Activated T-helper 17 cell treated with anti-CD3 and anti-CD28 coated beads, Interleukin-2, amount 50 U/mL, for 72 hours (primary cell): ENCODE results near the gene TEAD1. TPM values are rescaled to one million over a fixed set of nuclear protein-coding genes. Genes with fewer than 3 reads are reported as not detected.
A peak's percentile ranks its signal among the peaks of the same experiment; 100 is the strongest.

ENCODE experiments used
- ATAC-seq: fragments of 150-1000 bp; cut with Tn5 transposase; replicated peaks from 2 replicates; pipeline ENCODE4 v1.10.0; 2021; ENCODE audit warnings: mild to moderate bottlenecking, moderate library complexity
- H3K27ac Mint-ChIP-seq: one replicate; pipeline ENCODE4 v1.8.0; 2022; ENCODE audit warnings: mixed read lengths
- H3K27me3 Mint-ChIP-seq: one replicate; pipeline ENCODE4 v1.8.0; 2022; ENCODE audit warnings: mixed read lengths
- H3K36me3 Mint-ChIP-seq: one replicate; pipeline ENCODE4 v1.8.0; 2022; ENCODE audit warnings: low read depth, mild to moderate bottlenecking, mixed read lengths
- H3K4me1 Mint-ChIP-seq: one replicate; pipeline ENCODE4 v1.8.0; 2022; ENCODE audit warnings: mixed read lengths
- H3K4me3 Mint-ChIP-seq: one replicate; pipeline ENCODE4 v1.8.0; 2022; ENCODE audit warnings: mild to moderate bottlenecking, mixed read lengths
- H3K9me3 Mint-ChIP-seq: one replicate; pipeline ENCODE4 v1.8.0; 2022; ENCODE audit warnings: mixed read lengths
- total RNA-seq, 2 donors: library from RNA; stranded (reverse); gene quantifications; one replicate each; pipeline ENCODE4 v1.2.3, GENCODE V29; 2022

Gene TEAD1
- total RNA-seq, 2 donors from 2014 or later, result 1.2 to 1.6 TPM

DNA sequence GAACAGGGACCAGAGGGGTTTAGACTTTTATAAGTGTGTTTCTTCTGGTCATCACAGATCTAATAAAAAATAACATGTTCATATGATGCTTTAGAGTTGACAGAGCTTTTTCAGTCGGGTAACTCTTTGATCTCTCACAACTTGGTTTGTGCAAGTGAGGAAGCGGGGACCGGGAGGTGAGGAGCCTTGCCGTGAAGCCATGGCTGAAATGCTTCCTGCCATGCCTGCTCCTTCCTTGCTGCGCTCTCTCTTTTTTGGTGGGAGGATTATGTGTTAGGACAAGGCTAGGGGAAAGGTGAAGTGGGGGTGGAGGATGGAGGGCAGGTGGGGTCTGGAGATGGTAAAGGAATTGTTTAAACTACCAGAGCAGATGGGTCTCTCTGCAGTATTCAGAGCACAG lies 23.8 kb downstream of the TEAD1 start:
- peaks cover 70% of the 10 kb centered on the region for H3K27me3 Mint-ChIP-seq
- no peak overlapping the region for H3K4me3 Mint-ChIP-seq
- peaks cover 8% of the 10 kb centered on the region for H3K4me1 Mint-ChIP-seq
- ATAC-seq, result no peak
- H3K9me3 Mint-ChIP-seq, result no peaks in the 10 kb centered on the region
- no peak overlapping the region for H3K27ac Mint-ChIP-seq
- H3K36me3 Mint-ChIP-seq, result no peaks in the 10 kb centered on the region

DNA sequence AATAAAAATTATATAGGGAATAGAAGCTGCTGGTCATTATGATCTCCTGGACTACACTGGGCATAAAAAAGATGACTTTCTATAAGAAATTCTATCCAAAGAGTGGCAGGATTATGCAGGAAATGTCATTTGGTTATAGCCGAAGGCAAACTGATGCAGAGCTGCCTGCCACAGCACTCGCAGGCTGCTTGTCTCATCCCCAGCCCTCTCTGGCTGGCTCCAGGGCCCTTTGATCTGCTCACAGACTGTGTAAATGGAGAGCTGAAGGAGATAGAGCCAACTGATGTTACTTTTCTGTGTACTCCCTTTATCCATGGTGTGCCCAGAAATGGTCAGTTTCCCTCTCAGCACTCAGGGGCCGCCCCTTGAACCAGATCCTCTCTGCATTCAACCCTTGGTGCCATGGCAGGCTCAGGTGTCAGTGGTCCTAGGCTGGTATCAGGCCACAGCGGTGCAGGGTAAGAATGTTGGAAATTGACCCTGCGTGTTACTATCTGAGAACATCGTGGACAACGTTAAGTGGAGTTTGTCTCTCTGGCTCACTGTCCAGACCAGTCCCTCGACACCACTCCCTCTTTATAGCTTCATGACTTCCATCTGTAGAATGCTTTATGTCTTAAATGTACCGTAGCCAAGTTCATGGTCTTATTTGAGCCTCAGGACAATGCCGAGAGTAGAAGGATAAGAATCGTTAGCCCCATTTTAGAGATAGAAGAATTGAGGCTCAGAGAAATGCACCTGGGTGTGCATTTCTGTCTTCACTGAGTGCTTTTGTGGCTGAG lies 27.8 kb downstream of the TEAD1 start:
- Mint-ChIP-seq H3K36me3 (no peaks in the 10 kb centered on the region), H3K27ac (no peak overlapping the region), H3K4me3 (no peak overlapping the region), H3K4me1 (no peaks in the 10 kb centered on the region), H3K9me3 (no peaks in the 10 kb centered on the region), H3K27me3 (peaks cover 51% of the 10 kb centered on the region)
- no peak for ATAC-seq

DNA sequence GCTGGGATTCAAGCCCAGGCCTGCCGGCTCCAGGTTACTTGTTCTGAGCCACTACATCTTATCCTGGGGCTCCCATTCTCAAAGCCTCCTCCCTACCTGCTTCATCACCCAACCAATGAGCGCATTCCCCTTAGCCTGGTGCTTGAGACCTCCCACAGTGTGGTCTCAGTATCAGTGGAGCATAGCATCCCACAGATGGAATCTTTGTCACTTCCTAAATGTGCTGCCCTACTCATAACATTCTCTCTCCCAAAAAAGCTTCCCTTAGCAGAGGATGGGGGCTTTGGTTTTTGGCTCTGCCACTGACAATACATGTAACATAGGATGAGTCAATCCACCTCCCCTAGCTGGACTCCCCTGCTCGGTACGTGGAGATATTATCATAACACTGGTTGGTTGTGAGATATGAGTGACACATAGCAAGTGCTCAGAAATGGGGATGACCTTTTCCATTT lies 28.8 kb downstream of the TEAD1 start:
- H3K9me3 Mint-ChIP-seq, result no peaks in the 10 kb centered on the region
- no peak for ATAC-seq
- H3K4me1 Mint-ChIP-seq, result no peaks in the 10 kb centered on the region
- H3K36me3 Mint-ChIP-seq, result no peaks in the 10 kb centered on the region
- H3K4me3 Mint-ChIP-seq, result no peak overlapping the region
- H3K27ac Mint-ChIP-seq, result no peak overlapping the region
- H3K27me3 Mint-ChIP-seq, result peaks cover 53% of the 10 kb centered on the region

DNA sequence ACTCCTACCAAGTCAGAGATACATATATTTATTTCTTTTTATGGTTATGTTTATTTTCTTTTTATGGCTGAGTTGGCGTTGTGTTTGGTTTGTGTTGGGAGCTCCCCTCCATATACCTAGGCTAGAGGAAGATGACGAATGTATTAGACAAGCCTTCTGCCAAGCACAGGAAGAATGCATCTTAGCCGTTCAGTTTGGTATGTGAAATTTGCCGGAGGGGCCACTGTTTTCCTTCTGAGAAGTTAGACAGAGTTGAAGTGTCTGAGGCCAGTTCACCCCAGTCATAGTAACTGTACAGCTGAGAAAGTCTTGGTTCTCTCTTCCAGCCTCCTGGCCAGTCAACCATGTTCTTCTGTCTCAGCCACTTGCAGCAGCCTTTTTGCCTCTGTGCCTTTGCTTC lies 29.8 kb downstream of the TEAD1 start:
- peaks cover 54% of the 10 kb centered on the region for H3K27me3 Mint-ChIP-seq
- ATAC-seq, result no peak
- H3K4me3 Mint-ChIP-seq, result no peak overlapping the region
- no peaks in the 10 kb centered on the region for H3K9me3 Mint-ChIP-seq
- no peaks in the 10 kb centered on the region for H3K36me3 Mint-ChIP-seq
- no peaks in the 10 kb centered on the region for H3K4me1 Mint-ChIP-seq
- no peak overlapping the region for H3K27ac Mint-ChIP-seq

DNA sequence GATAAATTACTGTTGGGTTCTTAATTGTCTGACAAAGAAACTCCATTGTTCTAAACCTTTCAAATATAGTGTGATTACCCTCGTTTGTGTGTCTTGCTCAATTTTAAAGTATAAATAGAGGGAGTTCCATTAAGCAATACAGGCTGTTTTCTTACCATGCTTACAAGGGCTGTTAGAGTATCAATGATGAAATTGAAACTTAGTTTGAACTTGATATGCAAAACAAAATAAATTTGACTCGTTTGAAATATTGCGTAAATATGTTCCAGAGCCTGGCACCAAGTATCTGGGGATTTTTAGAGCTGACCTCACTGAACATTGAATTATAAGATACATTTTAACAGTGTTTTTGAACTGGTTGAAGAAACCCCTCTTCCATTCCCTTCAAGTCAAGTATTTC lies 31.7 kb downstream of the TEAD1 start:
- Mint-ChIP-seq H3K27me3 (peaks cover 53% of the 10 kb centered on the region), H3K4me3 (no peak overlapping the region)

DNA sequence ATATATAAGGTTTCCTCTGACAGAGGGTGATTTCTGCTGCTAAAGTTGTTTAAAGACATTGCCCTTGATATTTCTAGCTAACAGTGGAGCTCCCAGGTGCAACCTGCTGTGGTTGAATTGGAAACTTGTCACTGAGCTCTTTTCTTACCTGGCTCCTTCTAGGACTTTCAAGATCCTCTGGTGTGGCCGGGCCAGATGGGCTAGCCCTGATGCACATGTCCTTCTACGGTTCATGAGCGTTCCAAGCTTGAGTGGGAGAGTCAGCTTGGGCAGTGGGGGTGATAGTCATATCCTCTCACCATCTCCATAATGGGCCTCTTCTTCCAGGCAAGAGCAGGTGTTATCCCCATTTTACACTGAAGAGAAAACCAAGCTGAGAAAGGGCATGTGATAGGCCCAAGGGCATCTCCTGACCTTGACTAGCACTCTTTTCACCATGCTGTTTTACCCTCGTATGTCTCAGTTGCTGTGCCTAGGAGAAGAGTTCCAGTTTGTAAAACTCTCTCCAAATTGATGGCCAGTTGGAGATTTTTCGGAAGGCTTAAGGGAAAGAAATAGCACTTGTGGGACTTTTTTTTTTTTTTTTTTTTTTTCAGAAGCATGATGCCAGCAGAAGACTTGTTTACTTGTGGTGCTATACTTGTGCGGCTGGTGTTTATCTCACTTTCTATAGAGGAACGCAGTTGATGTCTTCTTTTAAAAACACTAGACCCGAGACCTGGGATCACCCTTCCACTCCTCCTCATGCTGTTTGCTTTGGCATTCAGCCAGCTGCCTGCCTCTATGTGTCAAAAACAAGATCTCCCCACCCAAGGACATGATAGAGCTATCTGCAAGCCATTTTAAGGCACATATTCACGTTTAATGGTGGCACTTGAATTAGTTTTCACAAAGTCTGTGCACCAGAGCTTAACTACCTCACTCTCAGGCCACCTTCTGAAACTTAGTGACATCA lies 32.6 kb downstream of the TEAD1 start:
- ATAC-seq, result no peak
- Mint-ChIP-seq H3K27ac (no peak overlapping the region), H3K27me3 (peaks cover 47% of the 10 kb centered on the region), H3K9me3 (no peaks in the 10 kb centered on the region), H3K36me3 (no peaks in the 10 kb centered on the region), H3K4me3 (no peak overlapping the region), H3K4me1 (no peaks in the 10 kb centered on the region)

More for the DNA sequence above, 31.7 kb downstream of the TEAD1 start:
- no peak for ATAC-seq
- no peaks in the 10 kb centered on the region for H3K36me3 Mint-ChIP-seq
- no peaks in the 10 kb centered on the region for H3K4me1 Mint-ChIP-seq
- no peaks in the 10 kb centered on the region for H3K9me3 Mint-ChIP-seq
- no peak overlapping the region for H3K27ac Mint-ChIP-seq

DNA sequence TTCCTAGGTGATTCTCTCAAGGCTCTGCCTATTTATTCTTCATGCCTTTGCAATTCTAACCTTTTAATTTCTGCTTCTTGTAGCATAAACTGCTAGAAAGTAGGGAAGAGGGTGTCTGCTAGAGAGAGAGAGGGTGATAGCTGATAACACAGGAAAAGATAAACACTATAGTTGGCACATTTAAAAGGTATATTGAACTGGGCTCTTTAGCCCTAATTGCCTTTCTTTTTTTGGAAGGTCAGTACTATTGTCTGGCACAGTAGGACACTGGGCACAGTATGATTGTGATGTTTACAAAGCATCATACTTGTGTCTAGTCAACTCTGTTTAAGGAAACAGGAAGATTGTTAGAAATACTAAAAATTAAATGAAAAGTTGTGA lies 33.3 kb downstream of the TEAD1 start:
- peaks cover 44% of the 10 kb centered on the region for H3K27me3 Mint-ChIP-seq
- no peaks in the 10 kb centered on the region for H3K36me3 Mint-ChIP-seq
- no peaks in the 10 kb centered on the region for H3K9me3 Mint-ChIP-seq
- no peaks in the 10 kb centered on the region for H3K4me1 Mint-ChIP-seq
- H3K4me3 Mint-ChIP-seq, result no peak overlapping the region
- no peak for ATAC-seq
- H3K27ac Mint-ChIP-seq, result no peak overlapping the region

DNA sequence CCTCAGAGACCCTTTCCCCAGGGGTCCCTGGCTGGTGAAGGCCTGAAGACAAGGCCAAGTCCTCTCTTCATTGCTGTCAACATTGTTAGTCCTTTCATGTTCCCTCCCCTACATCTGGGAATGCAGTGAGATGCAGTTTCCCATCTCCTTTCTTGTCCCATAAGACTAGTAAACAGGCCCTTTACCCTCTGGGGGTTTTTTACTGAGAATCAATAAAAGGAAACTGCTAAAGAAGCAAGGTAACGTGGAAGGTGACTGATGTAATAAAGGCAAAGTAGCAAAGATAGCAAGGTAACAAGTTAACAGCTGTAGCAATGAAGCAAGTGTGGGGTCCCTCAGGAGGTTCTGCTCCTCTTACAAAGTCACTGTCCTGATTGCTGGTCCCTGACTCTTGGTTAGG lies 37.3 kb downstream of the TEAD1 start:
- Mint-ChIP-seq H3K4me3 (no peak overlapping the region), H3K27ac (no peak overlapping the region), H3K9me3 (no peaks in the 10 kb centered on the region), H3K27me3 (peaks cover 43% of the 10 kb centered on the region), H3K36me3 (no peaks in the 10 kb centered on the region), H3K4me1 (no peaks in the 10 kb centered on the region)
- no peak for ATAC-seq

DNA sequence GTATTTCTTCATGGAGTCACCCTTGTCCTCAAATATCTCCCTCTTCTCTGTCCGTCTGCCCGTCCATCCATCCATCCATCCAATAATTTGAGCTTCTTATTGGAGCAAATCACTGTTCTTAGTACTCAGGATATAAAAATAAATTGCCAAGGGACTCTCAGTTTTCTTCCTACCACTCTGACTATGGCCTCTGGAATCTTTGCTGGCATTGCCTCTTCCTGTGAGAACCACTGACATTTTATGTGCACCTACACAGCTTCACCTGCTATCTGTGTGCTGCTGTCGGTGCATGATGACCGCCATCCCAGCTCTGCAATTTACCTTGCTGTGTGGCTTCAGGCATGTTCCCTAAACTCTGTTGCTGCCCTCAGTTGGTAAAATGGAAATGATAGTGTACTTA lies 37.9 kb downstream of the TEAD1 start:
- no peak overlapping the region for H3K4me3 Mint-ChIP-seq
- no peaks in the 10 kb centered on the region for H3K36me3 Mint-ChIP-seq

DNA sequence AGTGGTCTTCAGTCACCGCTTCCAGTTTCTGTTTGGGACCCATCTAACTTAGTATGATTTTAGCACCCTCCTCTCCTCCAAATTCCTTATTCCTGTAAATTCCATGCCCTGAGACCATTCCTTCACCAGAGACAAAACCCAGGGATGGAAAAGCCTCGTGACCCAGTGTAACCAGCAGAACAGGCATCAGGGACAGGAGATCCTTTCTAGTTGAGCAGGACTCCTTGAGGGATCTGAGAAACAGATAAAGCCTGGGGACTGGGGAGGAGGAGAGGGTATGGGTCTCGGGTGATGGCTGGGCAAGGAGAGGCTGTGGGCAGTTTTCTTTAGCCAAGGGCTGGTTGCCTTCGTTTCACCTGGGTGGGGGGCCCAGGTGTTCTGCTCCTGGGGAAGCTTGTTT lies 40.9 kb downstream of the TEAD1 start:
- peaks cover 46% of the 10 kb centered on the region for H3K27me3 Mint-ChIP-seq

More for the DNA sequence above, 37.9 kb downstream of the TEAD1 start:
- Mint-ChIP-seq H3K27me3 (peaks cover 48% of the 10 kb centered on the region), H3K27ac (no peak overlapping the region), H3K4me1 (peaks cover 3% of the 10 kb centered on the region), H3K9me3 (no peaks in the 10 kb centered on the region)
- ATAC-seq, result no peak

DNA sequence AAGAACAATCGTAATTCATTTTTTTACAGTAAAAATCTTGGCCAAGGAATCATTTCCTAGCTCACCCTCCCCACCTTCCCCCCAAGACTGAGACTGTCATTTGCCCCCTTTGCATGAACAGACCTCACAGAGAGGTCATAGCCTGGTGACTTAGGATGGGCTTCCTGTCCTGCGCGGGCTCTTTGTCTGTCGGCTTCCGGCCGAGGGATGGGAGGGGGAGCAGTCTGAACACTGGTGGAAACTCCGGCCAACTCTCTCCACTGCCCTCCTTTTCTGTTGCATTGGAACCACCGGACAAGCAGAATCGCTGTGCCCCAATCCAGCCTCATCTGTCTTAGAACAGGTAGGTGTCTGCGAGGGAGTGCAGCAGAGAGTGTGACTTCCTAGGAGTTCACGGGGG lies 41.7 kb downstream of the TEAD1 start:
- no peak overlapping the region for H3K27ac Mint-ChIP-seq
- H3K9me3 Mint-ChIP-seq, result no peaks in the 10 kb centered on the region
- ATAC-seq, result no peak
- peaks cover 47% of the 10 kb centered on the region for H3K27me3 Mint-ChIP-seq
- H3K4me1 Mint-ChIP-seq, result peaks cover 12% of the 10 kb centered on the region
- no peak overlapping the region for H3K4me3 Mint-ChIP-seq
- H3K36me3 Mint-ChIP-seq, result no peaks in the 10 kb centered on the region

More for the DNA sequence above, 40.9 kb downstream of the TEAD1 start:
- Mint-ChIP-seq H3K4me3 (no peak overlapping the region), H3K27ac (no peak overlapping the region), H3K4me1 (peaks cover 12% of the 10 kb centered on the region), H3K36me3 (no peaks in the 10 kb centered on the region), H3K9me3 (no peaks in the 10 kb centered on the region)
- ATAC-seq, result no peak

DNA sequence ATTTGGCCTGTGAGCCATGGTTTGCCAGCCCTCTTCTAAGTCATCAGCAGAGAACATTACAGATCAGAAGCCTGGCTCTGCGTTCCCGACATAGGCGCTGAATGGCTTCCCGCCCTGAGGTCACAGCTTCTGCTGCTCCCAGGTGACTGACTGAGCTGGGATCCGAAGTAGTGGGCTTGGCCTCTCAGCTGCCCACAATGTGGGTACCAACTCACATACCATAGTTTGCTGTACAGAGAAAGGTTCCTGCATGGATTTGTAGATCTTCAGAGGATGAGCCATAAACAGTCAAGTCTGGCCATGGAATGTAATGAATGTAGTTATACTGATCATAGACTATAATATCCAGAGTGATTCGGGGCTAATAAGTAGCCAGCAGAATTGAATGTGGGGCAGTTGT lies 42.6 kb downstream of the TEAD1 start:
- no peak for ATAC-seq
- Mint-ChIP-seq H3K27me3 (peaks cover 51% of the 10 kb centered on the region), H3K9me3 (no peaks in the 10 kb centered on the region), H3K4me3 (no peak overlapping the region), H3K4me1 (peaks cover 12% of the 10 kb centered on the region), H3K36me3 (no peaks in the 10 kb centered on the region), H3K27ac (no peak overlapping the region)

DNA sequence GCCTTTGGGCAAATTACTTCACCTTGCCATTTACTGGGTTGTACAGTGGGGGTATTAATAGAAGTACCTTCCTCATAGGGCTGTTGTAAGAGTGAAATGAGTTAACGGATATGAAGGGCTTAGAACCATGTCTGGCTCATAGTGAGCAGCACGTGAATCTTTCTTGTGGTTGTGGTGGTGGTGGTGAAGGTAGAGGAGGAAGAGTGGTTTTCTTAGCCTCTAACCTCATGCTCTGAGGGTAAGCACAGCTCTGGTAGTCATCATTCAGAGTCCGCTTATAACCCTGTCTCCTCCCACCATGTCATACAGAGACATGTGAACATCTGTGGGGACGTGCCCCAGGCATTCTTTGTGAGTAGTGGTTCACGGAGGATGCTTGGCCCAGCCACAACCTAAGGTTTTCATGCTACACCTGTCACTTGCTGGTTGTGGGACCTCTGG lies 43.6 kb downstream of the TEAD1 start:
- Mint-ChIP-seq H3K27ac (no peak overlapping the region), H3K36me3 (no peaks in the 10 kb centered on the region), H3K4me3 (no peak overlapping the region), H3K9me3 (no peaks in the 10 kb centered on the region), H3K27me3 (peaks cover 50% of the 10 kb centered on the region), H3K4me1 (peaks cover 12% of the 10 kb centered on the region)
- peak; percentile 98 for ATAC-seq

DNA sequence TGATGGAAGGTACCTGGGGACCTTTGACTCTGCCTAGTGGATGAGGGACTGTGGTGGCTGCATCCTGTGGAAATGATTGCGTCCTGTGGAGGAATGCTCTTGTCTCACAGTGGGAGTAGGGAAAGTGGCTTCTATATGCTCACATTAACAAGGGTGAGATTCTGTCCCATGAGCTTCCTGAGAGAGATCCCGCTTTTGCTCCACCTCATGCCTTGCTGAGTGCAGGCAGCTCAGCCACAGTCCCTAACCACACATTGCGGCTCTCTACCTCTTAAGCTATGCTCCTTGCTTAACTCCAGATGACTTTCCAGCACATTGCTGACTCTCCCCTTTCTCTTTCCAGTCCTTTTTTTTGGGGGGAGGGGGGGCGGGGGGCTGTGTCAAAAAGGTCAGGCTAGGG lies 45.0 kb downstream of the TEAD1 start:
- Mint-ChIP-seq H3K27me3 (peaks cover 54% of the 10 kb centered on the region), H3K36me3 (no peaks in the 10 kb centered on the region), H3K27ac (no peak overlapping the region), H3K9me3 (no peaks in the 10 kb centered on the region), H3K4me3 (no peak overlapping the region), H3K4me1 (peaks cover 12% of the 10 kb centered on the region)
- no peak for ATAC-seq
